Brain microvascular endothelial cell (primary cell): ENCODE results near the gene ISL1.
A peak's percentile ranks its signal among the peaks of the same experiment; 100 is the strongest.

ENCODE experiments used
- DNase-seq: peaks from one replicate; pipeline ENCODE4 v3.0.0-alpha.2; 2020
- H3K27ac ChIP-seq: fragments of 250-450 bp; sonication (Bioruptor Pico); 2 replicates; pipeline ENCODE4 v1.5.1; 2020; ENCODE audit warnings: mild to moderate bottlenecking, moderate library complexity
- H3K27me3 ChIP-seq: fragments of 250-450 bp; sonication (Bioruptor Pico); replicated peaks from 2 replicates; pipeline ENCODE4 v1.5.1; 2020; ENCODE audit warnings: mild to moderate bottlenecking
- H3K36me3 ChIP-seq: fragments of 250-450 bp; sonication (Bioruptor Pico); replicated peaks from 2 replicates; pipeline ENCODE4 v1.5.1; 2020; ENCODE audit warnings: mild to moderate bottlenecking
- H3K4me3 ChIP-seq: 2 replicates; pipeline ENCODE4 v1.5.1; 2011; ENCODE audit warnings: low read depth, mild to moderate bottlenecking, control low read depth, low read length, moderate library complexity
- CTCF ChIP-seq: IDR thresholded peaks from 2 replicates; pipeline ENCODE4 v1.5.1; 2011; ENCODE audit warnings: low read depth, mild to moderate bottlenecking, moderate library complexity, low read length, control low read depth, inconsistent platforms; ENCODE audit errors: missing control alignments
- in situ Hi-C: cut with HindIII; loops from 2 replicates; pipeline ENCODE4 v1.10.0; 2017; ENCODE audit warnings: low sequenced_read_pairs, low pct_ligation_motif_present

Gene ISL1

GRCh38 chr5:51382521-51383130, 622 bp upstream of the ISL1 start:
- no peak for DNase-seq
- TF ChIP-seq CTCF, result no peak
- in situ Hi-C loops, result no loop called here
- H3K27ac ChIP-seq, result no peak overlapping the region
- H3K36me3 ChIP-seq, result no peaks in the 10 kb centered on the region
- peaks cover 68% of the 10 kb centered on the region for H3K27me3 ChIP-seq
- H3K4me3 ChIP-seq, result peak overlapping the region; percentile 53

- DNase-seq, result no peak
- H3K36me3 ChIP-seq, result no peaks in the 10 kb centered on the region
- no peak overlapping the region for H3K4me3 ChIP-seq
- H3K27ac ChIP-seq, result no peak overlapping the region
- no peak for TF ChIP-seq CTCF
- peaks cover 75% of the 10 kb centered on the region for H3K27me3 ChIP-seq
- in situ Hi-C loops, result no loop called here
Observed at GRCh38 chr5:51384281-51384840, 1.1 kb downstream of the ISL1 start.

- no peak overlapping the region for H3K4me3 ChIP-seq
- DNase-seq, result no peak
- H3K27me3 ChIP-seq, result peaks cover 77% of the 10 kb centered on the region
- in situ Hi-C loops, result no loop called here
- TF ChIP-seq CTCF, result no peak
- no peaks in the 10 kb centered on the region for H3K36me3 ChIP-seq
- no peak overlapping the region for H3K27ac ChIP-seq
Observed at GRCh38 chr5:51385216-51385615, 2.0 kb downstream of the ISL1 start.

GRCh38 chr5:51386916-51387883, 4.0 kb downstream of the ISL1 start:
- Histone ChIP-seq H3K36me3 (no peaks in the 10 kb centered on the region), H3K4me3 (no peak overlapping the region), H3K27ac (no peak overlapping the region), H3K27me3 (peaks cover 74% of the 10 kb centered on the region)
- in situ Hi-C loops, result no loop called here
- no peak for DNase-seq
- TF ChIP-seq CTCF, result no peak

- no peak for DNase-seq
- Histone ChIP-seq H3K36me3 (no peaks in the 10 kb centered on the region), H3K27me3 (peaks cover 67% of the 10 kb centered on the region), H3K27ac (no peak overlapping the region), H3K4me3 (no peak overlapping the region)
- in situ Hi-C loops, result no loop called here
- no peak for TF ChIP-seq CTCF
Observed at GRCh38 chr5:51387884-51388275, 4.6 kb downstream of the ISL1 start.
